Vagina (tissue), 2 donors: ENCODE results near the gene SLC25A19.

ENCODE experiments used
- CTCF ChIP-seq, 3 experiments: fragments of 450-650 bp in 2 of 3; fragments of 200-600 bp in 1 of 3; sonication (generic) in 1 of 3; IDR thresholded peaks; one replicate each; pipeline ENCODE4 v1.5.1; 2017 to 2019; ENCODE audit warnings: antibody characterized with exemption in 3 of 3, mild to moderate bottlenecking in 2 of 3, moderate library complexity in 2 of 3
- POLR2A ChIP-seq, 2 donors: fragments of 450-650 bp; IDR thresholded peaks; one replicate each; pipeline ENCODE4 v1.6.1; 2017; ENCODE audit warnings: antibody characterized with exemption in 2 of 2, mild to moderate bottlenecking in 2 of 2, moderate library complexity in 2 of 2
- POLR2AphosphoS5 ChIP-seq, 2 donors: sonication (generic); formaldehyde crosslinking; IDR thresholded peaks; one replicate each; pipeline ENCODE4 v1.9.0; 2017; ENCODE audit warnings: antibody characterized with exemption in 2 of 2, mild to moderate bottlenecking in 2 of 2, low read depth in 1 of 2; ENCODE audit not compliant: insufficient read depth in 1 of 2

- no peak for TF ChIP-seq CTCF (IDR thresholded peaks at IDR 0.05)
- TF ChIP-seq POLR2A (IDR thresholded peaks at IDR 0.05) = no peak
- no peak for TF ChIP-seq POLR2AphosphoS5 (IDR thresholded peaks at IDR 0.05; ENCODE audit: insufficient read depth in 1 of 2, low read depth in 1 of 2)
Observed at GRCh38 chr17:75318615-75319222, 29.5 kb upstream of the SLC25A19 start.
